H1 (cell line): ENCODE measurements around the gene CAPN10. TPM values are rescaled to one million over a fixed set of nuclear protein-coding genes. Genes with fewer than 3 reads are reported as not detected.

ENCODE experiments used
- CTCF ChIA-PET: fragments of 300-600 bp; sonication (Branson Sonifier 250); formaldehyde crosslinking; loops from one replicate; lab custom pipeline; 2021; ENCODE audit not compliant: partially characterized antibody; lab: Charles Lee
- POLR2A ChIA-PET: fragments of 300-600 bp; sonication (Branson Sonifier 250); formaldehyde crosslinking; loops from one replicate; lab custom pipeline; 2021; ENCODE audit warnings: inconsistent platforms; ENCODE audit not compliant: partially characterized antibody; lab: Charles Lee
- DNase-seq, 2 experiments: peaks; one replicate each; pipeline versions ENCODE4 v3.0.0 to v3.0.0-alpha.2; 2010 to 2022; ENCODE audit warnings: low spot score in 2 of 2, low read depth in 1 of 2, mixed read lengths in 1 of 2
- FAIRE-seq: peaks from 2 replicates; lab custom pipeline; 2011; peaks lifted over from hg19 to GRCh38; lab: Jason Lieb, UNC
- H2AFZ ChIP-seq: 2 replicates; pipeline ENCODE4 v1.8.1; 2012; ENCODE audit warnings: low read length, inconsistent platforms
- H2AK5ac ChIP-seq: 2 replicates; pipeline ENCODE4 v1.6.1; 2013; ENCODE audit warnings: low read depth, low read length
- H2BK120ac ChIP-seq: replicated peaks from 2 replicates; pipeline ENCODE3; 2013; ENCODE audit warnings: low read depth, low read length, inconsistent platforms
- H2BK12ac ChIP-seq: 2 replicates; pipeline ENCODE4 v1.6.1; 2013; ENCODE audit warnings: low read depth, low read length
- H2BK15ac ChIP-seq: 2 replicates; pipeline ENCODE4 v1.6.1; 2013; ENCODE audit warnings: low read length
- H2BK20ac ChIP-seq: 2 replicates; pipeline ENCODE4 v1.6.1; 2013; ENCODE audit warnings: low read length
- H2BK5ac ChIP-seq: 2 replicates; pipeline ENCODE4 v1.6.1; 2013; ENCODE audit warnings: low read depth, low read length
- H3K14ac ChIP-seq: 2 replicates; pipeline ENCODE4 v1.6.1; 2013; ENCODE audit warnings: inconsistent platforms; ENCODE audit not compliant: insufficient read length
- H3K18ac ChIP-seq: 2 replicates; pipeline ENCODE4 v1.6.1; 2013; ENCODE audit warnings: low read length; ENCODE audit errors: extremely low read depth
- H3K23ac ChIP-seq: 2 replicates; pipeline ENCODE4 v1.6.1; 2013; ENCODE audit warnings: inconsistent platforms; ENCODE audit not compliant: insufficient read length
- H3K23me2 ChIP-seq: 2 replicates; pipeline ENCODE4 v1.6.1; 2013; ENCODE audit warnings: low read depth, low read length
- H3K27ac ChIP-seq: 2 replicates; pipeline ENCODE4 v1.6.1; 2011; ENCODE audit warnings: low read depth, low read length, inconsistent platforms
- H3K27me3 ChIP-seq, 4 experiments: replicated peaks in 1 of 4; 1 replicate in 1 of 4; 2 replicates in 3 of 4; pipeline versions ENCODE4 v1.6.1 to v1.8.1; 2011 to 2013; ENCODE audit warnings: low read length in 3 of 4, mild to moderate bottlenecking in 3 of 4, inconsistent platforms in 2 of 4, mixed read lengths in 2 of 4, moderate library complexity in 1 of 4; ENCODE audit not compliant: control insufficient read depth in 3 of 4, insufficient read depth in 3 of 4; ENCODE audit errors: extremely low read depth in 1 of 4
- H3K36me3 ChIP-seq, 4 experiments: 2 replicates each; pipeline versions ENCODE4 v1.6.1 to v1.8.1; 2011 to 2013; ENCODE audit warnings: mild to moderate bottlenecking in 4 of 4, low read length in 3 of 4, moderate library complexity in 2 of 4, control low read depth in 1 of 4, inconsistent platforms in 1 of 4; ENCODE audit not compliant: insufficient read depth in 4 of 4, control insufficient read depth in 2 of 4
- H3K4ac ChIP-seq: replicated peaks from 2 replicates; pipeline ENCODE3; 2013; ENCODE audit warnings: low read length, low read depth, mixed read lengths, inconsistent platforms; ENCODE audit not compliant: insufficient read length
- H3K4me1 ChIP-seq, 4 experiments: replicated peaks in 1 of 4; 1 replicate in 1 of 4; 2 replicates in 3 of 4; pipeline versions ENCODE4 v1.6.1 to v1.8.1; 2011 to 2013; ENCODE audit warnings: low read length in 3 of 4, inconsistent platforms in 2 of 4, mixed read lengths in 1 of 4; ENCODE audit not compliant: insufficient read depth in 4 of 4, control insufficient read depth in 3 of 4
- H3K4me2 ChIP-seq, 2 experiments: 2 replicates each; pipeline versions ENCODE4 v1.6.1 to v1.8.1; 2011 to 2013; ENCODE audit warnings: low read depth in 2 of 2, low read length in 2 of 2, control low read depth in 1 of 2, inconsistent platforms in 1 of 2, mild to moderate bottlenecking in 1 of 2; ENCODE audit not compliant: insufficient read depth in 1 of 2
- H3K4me3 ChIP-seq, 4 experiments: fragments of 200-600, 300-600 bp in 1 of 4; sonication (generic), shearing (Covaris generic), sonication (Bioruptor Twin) in 1 of 4; 2 replicates each; pipeline versions ENCODE4 v1.5.1 to v1.8.1; 2011 to 2016; ENCODE audit warnings: low read length in 4 of 4, low read depth in 3 of 4, control low read depth in 2 of 4, inconsistent platforms in 2 of 4, mild to moderate bottlenecking in 2 of 4, mixed read lengths in 1 of 4, moderate library complexity in 1 of 4; ENCODE audit not compliant: insufficient read depth in 2 of 4; ENCODE audit errors: extremely low read depth in 1 of 4
- H3K56ac ChIP-seq: replicated peaks from 2 replicates; pipeline ENCODE3; 2013; ENCODE audit warnings: low read depth, mild to moderate bottlenecking, mixed read lengths, low read length, inconsistent platforms; ENCODE audit not compliant: insufficient read length
- H3K79me1 ChIP-seq: 2 replicates; pipeline ENCODE4 v1.6.1; 2013; ENCODE audit warnings: low read depth, low read length, control low read depth
- H3K79me2 ChIP-seq, 2 experiments: 2 replicates each; pipeline versions ENCODE4 v1.6.1 to v1.8.1; 2012 to 2013; ENCODE audit warnings: low read length in 2 of 2, mild to moderate bottlenecking in 2 of 2, inconsistent platforms in 1 of 2; ENCODE audit not compliant: insufficient read depth in 2 of 2, control insufficient read depth in 1 of 2
- H3K9ac ChIP-seq, 4 experiments: replicated peaks in 1 of 4; 1 replicate in 1 of 4; 2 replicates in 3 of 4; pipeline versions ENCODE4 v1.6.1 to v1.8.1; 2011 to 2013; ENCODE audit warnings: low read depth in 3 of 4, low read length in 3 of 4, control low read depth in 2 of 4, mild to moderate bottlenecking in 2 of 4, moderate library complexity in 2 of 4, inconsistent platforms in 1 of 4; ENCODE audit errors: extremely low read depth in 1 of 4
- H3K9me3 ChIP-seq, 2 experiments: 2 replicates each; pipeline versions ENCODE4 v1.6.1 to v1.8.1; 2012 to 2013; ENCODE audit warnings: mild to moderate bottlenecking in 2 of 2, moderate library complexity in 2 of 2, control low read depth in 1 of 2, inconsistent platforms in 1 of 2, low read depth in 1 of 2, low read length in 1 of 2, mixed read lengths in 1 of 2; ENCODE audit not compliant: insufficient read depth in 2 of 2
- H4K20me1 ChIP-seq, 2 experiments: replicated peaks in 1 of 2; 2 replicates each; pipeline versions ENCODE3 to v1.8.1; 2011 to 2013; ENCODE audit warnings: inconsistent platforms in 2 of 2, low read length in 2 of 2, mild to moderate bottlenecking in 1 of 2; ENCODE audit not compliant: insufficient read depth in 2 of 2, control insufficient read depth in 1 of 2
- H4K5ac ChIP-seq: 2 replicates; pipeline ENCODE4 v1.6.1; 2013; ENCODE audit warnings: low read length, low read depth, mixed read lengths, inconsistent platforms; ENCODE audit not compliant: insufficient read length
- H4K8ac ChIP-seq: 2 replicates; pipeline ENCODE4 v1.8.0; 2013; ENCODE audit warnings: mild to moderate bottlenecking, moderate library complexity, low read length, inconsistent platforms; ENCODE audit not compliant: insufficient read depth; ENCODE audit errors: extremely low read depth
- H4K91ac ChIP-seq: replicated peaks from 2 replicates; pipeline ENCODE3; 2013; ENCODE audit warnings: low read length, mixed read lengths, inconsistent platforms; ENCODE audit not compliant: insufficient read length
- BRCA1 ChIP-seq: IDR thresholded peaks from 2 replicates; pipeline ENCODE4 v1.6.1; 2012; ENCODE audit warnings: low read depth, low read length, improper control_type of control experiment
- KDM4A ChIP-seq: IDR thresholded peaks from one replicate; pipeline ENCODE4 v1.7.1; 2012; ENCODE audit warnings: low read depth, mild to moderate bottlenecking, moderate library complexity, low read length, inconsistent platforms; ENCODE audit not compliant: severe bottlenecking
- NANOG ChIP-seq: IDR thresholded peaks from 2 replicates; pipeline ENCODE4 v1.6.1; 2011; ENCODE audit warnings: low read length, low read depth, mild to moderate bottlenecking, inconsistent platforms; ENCODE audit not compliant: insufficient read depth, poor library complexity, severe bottlenecking
- YY1 ChIP-seq: IDR thresholded peaks from 2 replicates; pipeline ENCODE4 v1.6.1; 2011; ENCODE audit warnings: low read depth, mild to moderate bottlenecking, low read length
- WGBS, 2 experiments: shearing (Covaris generic) in 1 of 2; methylation state at CpG; one replicate each; pipeline versions ENCODE4 v1.1.6 to v1.1.7; 2013 to 2015; ENCODE audit warnings: low lambda C conversion rate in 2 of 2, mixed read lengths in 2 of 2, inconsistent platforms in 1 of 2, low coverage in 1 of 2, missing lambda C conversion rate in 1 of 2; ENCODE audit not compliant: insufficient replicate concordance in 2 of 2, insufficient coverage in 1 of 2, insufficient read length in 1 of 2; ENCODE audit errors: extremely low coverage in 1 of 2, missing lambda C conversion rate in 1 of 2; 5-methylcytosine and 5-hydroxymethylcytosine counted together
- polyA plus RNA-seq, 7 experiments: library from polyadenylated mRNA; depleted of rRNA in 3 of 7; stranded (reverse) in 5 of 7; unstranded in 2 of 7; fragments of >200 nt in 5 of 7; fragments of 200-250 nt in 2 of 7; gene quantifications; 1 replicate in 5 of 7; 2 replicates in 1 of 7; 4 replicates in 1 of 7; pipeline versions ENCODE4 v1.2.1 to v1.2.3, GENCODE V29; 2011 to 2013; ENCODE audit warnings: missing spikeins in 2 of 7, mixed read lengths in 2 of 7
- total RNA-seq: library from RNA; stranded (reverse); fragmentation: NEBNext Ultra II Directional; extraction: Animal tissue kit (Norgen Biotek cat#: 25700); gene quantifications from 2 replicates; pipeline ENCODE4 v1.2.1, GENCODE V29; 2021

Gene CAPN10
- total and polyA plus RNA-seq, 2 of the 8 experiments (the other 6 are each of a cell fraction or from before 2014, with no cell fraction given): 30.7 to 39.8 TPM

- Histone ChIP-seq H2AK5ac (no peak overlapping the region), H2BK5ac (no peak overlapping the region), H4K20me1 (no peaks in the 10 kb centered on the region), H3K27ac (no peak overlapping the region), H2BK15ac (no peak overlapping the region), H3K4me3 (no peak overlapping the region), H3K18ac (no peak overlapping the region), H3K23ac (no peak overlapping the region), H3K4me1 (peaks cover 0 to 10% (median 6%) of the 10 kb centered on the region in 4 experiments; a peak in 5 of 7 replicates), H4K8ac (no peak overlapping the region), H4K5ac (no peak overlapping the region), H4K91ac (no peak overlapping the region), H2AFZ (no peak overlapping the region), H2BK20ac (no peak overlapping the region), H2BK120ac (no peak overlapping the region), H3K79me1 (no peaks in the 10 kb centered on the region), H3K4ac (no peak overlapping the region), H3K27me3 (peaks cover 0 to 4% (median 2%) of the 10 kb centered on the region in 4 experiments; a peak in 3 of 7 replicates), H3K14ac (no peak overlapping the region), H3K56ac (no peak overlapping the region), H3K36me3 (no peaks in the 10 kb centered on the region), H3K9me3 (no peaks in the 10 kb centered on the region), H3K79me2 (no peaks in the 10 kb centered on the region), H3K9ac (no peak overlapping the region), H3K23me2 (no peaks in the 10 kb centered on the region), H2BK12ac (no peak overlapping the region), H3K4me2 (no peak overlapping the region)
- CTCF ChIA-PET: interaction anchor here (1.5 to 2.0 kb wide), 2 partner anchors 9 to 44 kb away, joined by 4 to 6 read pairs; no protein-coding TSS in a partner anchor
- POLR2A ChIA-PET: no interaction called here
- WGBS, 2 experiments: 90% methylated on average over 20 of the region's 22 CpGs; no CpG with 5 or more reads in 1 of the 2 experiments
- DNase-seq: peak in 1 of 2 experiments; percentile 36
- no peak for FAIRE-seq
- no peak for TF ChIP-seq KDM4A
- no peak for TF ChIP-seq BRCA1
- no peak for TF ChIP-seq YY1
- no peak for TF ChIP-seq NANOG
These were observed 61.1 kb downstream of the CAPN10 start for GRCh38 chr2:240647503-240648154.
